ENCODE data around the gene TRPM5.

Gene TRPM5, protein sequence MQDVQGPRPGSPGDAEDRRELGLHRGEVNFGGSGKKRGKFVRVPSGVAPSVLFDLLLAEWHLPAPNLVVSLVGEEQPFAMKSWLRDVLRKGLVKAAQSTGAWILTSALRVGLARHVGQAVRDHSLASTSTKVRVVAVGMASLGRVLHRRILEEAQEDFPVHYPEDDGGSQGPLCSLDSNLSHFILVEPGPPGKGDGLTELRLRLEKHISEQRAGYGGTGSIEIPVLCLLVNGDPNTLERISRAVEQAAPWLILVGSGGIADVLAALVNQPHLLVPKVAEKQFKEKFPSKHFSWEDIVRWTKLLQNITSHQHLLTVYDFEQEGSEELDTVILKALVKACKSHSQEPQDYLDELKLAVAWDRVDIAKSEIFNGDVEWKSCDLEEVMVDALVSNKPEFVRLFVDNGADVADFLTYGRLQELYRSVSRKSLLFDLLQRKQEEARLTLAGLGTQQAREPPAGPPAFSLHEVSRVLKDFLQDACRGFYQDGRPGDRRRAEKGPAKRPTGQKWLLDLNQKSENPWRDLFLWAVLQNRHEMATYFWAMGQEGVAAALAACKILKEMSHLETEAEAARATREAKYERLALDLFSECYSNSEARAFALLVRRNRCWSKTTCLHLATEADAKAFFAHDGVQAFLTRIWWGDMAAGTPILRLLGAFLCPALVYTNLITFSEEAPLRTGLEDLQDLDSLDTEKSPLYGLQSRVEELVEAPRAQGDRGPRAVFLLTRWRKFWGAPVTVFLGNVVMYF (N-terminal part only)

DNA sequence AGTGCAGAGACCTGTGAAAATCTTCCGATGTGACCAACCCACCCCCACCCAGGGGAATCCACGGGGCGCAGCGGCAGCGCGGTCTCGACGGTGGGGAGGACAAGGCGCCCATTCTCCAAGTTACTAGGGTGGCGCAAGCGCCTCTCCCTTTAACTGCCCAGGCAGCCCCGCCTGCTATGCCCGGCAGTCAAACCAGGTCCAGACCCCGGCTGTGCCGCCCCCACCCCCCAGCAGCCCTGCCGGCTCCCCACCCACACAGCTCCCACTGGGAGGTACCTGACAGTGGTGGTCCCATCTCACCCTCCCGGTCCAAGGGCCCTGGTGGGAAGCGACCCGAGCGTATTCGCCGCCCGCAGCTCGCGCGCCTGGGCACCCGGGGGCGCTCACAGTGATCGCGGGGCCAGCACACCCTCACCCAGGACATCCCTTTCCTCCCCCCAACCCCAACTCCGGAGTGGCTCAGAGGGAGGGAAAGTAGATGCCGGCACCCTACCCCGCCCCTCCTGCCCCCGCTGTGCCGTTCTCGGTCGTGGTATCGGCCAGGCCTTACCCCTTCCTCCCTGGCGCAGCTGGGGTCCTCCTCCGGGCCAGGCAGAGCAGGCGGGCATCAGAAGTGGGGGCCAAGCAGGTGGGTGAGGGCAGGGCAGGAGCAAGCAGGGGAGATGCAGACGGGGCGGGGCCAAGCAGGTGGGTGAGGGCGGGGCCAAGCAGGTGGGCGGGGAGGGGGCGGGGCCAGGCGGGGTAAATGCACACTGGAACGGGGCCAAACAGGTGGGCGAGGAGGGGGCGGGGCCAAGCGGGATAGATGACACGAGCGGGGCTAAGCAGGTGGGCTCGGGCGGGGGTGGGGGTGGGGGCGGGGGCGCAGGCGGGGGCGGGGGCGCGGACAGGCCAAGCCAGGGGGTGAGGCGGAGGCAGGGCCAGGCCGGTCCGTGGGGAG is at the start of gene TRPM5:
TSS of gene TRPM5 (minus strand) at position 634 of the 940 bp plus-strand sequence. CDS start 21,478 bp downstream, outside the sequence.
- DNase-seq (ENCODE audit: insufficient read length, low spot score) (no peak), FAIRE-seq (no peak)
- TF ChIP-seq, protein P1, sequence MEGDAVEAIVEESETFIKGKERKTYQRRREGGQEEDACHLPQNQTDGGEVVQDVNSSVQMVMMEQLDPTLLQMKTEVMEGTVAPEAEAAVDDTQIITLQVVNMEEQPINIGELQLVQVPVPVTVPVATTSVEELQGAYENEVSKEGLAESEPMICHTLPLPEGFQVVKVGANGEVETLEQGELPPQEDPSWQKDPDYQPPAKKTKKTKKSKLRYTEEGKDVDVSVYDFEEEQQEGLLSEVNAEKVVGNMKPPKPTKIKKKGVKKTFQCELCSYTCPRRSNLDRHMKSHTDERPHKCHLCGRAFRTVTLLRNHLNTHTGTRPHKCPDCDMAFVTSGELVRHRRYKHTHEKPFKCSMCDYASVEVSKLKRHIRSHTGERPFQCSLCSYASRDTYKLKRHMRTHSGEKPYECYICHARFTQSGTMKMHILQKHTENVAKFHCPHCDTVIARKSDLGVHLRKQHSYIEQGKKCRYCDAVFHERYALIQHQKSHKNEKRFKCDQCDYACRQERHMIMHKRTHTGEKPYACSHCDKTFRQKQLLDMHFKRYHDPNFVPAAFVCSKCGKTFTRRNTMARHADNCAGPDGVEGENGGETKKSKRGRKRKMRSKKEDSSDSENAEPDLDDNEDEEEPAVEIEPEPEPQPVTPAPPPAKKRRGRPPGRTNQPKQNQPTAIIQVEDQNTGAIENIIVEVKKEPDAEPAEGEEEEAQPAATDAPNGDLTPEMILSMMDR (IDR thresholded peaks at IDR 0.05; ENCODE audit: insufficient read depth, missing control alignments), result no peak

GRCh38 chr11:2489083-2489482 is 44.8 kb upstream of the TRPM5 start:
- TF ChIP-seq, protein P1 (IDR thresholded peaks at IDR 0.05; ENCODE audit: insufficient read depth, missing control alignments), result no peak
- FAIRE-seq (no peak), DNase-seq (ENCODE audit: insufficient read length, low spot score) (no peak)

- no peak for FAIRE-seq
Observed at GRCh38 chr11:2488004-2488403, 43.7 kb upstream of the TRPM5 start.

GRCh38 chr11:2484576-2485125 is 40.3 kb upstream of the TRPM5 start:
- TF ChIP-seq, protein P1 (IDR thresholded peaks at IDR 0.05; ENCODE audit: insufficient read depth, missing control alignments), result no peak
- DNase-seq (ENCODE audit: insufficient read length, low spot score) (no peak), FAIRE-seq (no peak)

More at GRCh38 chr11:2488004-2488403, 43.7 kb upstream of the TRPM5 start:
- no peak for DNase-seq (ENCODE audit: insufficient read length, low spot score)
- TF ChIP-seq, protein P1 (IDR thresholded peaks at IDR 0.05; ENCODE audit: insufficient read depth, missing control alignments), result no peak

- DNase-seq (ENCODE audit: insufficient read length, low spot score) (no peak), FAIRE-seq (no peak)
- TF ChIP-seq, protein P1 (IDR thresholded peaks at IDR 0.05; ENCODE audit: insufficient read depth, missing control alignments), result no peak
Observed at GRCh38 chr11:2483426-2483825, 39.1 kb upstream of the TRPM5 start.

DNA sequence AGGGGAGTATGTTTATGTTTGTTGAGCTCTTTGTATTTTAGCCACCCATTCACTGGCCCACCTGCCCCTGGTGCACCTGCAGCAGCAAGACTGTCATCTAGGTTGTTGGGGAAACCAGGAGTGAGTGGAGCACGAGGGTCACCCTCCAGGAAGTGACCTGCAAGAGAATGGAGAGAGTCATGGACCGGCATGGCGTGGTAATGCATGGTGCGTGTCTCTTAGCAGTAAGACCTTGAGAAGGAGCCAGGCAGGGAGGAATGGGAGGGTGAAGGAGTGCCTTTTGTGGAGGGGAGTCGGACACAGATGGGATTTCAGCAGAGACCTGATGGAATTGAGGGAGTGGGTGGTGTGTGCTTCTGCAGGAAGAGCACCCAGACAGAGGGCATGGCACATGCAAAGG is 38.4 kb upstream of the TRPM5 start:
- TF ChIP-seq, protein P1 (IDR thresholded peaks at IDR 0.05; ENCODE audit: insufficient read depth, missing control alignments), result no peak
- FAIRE-seq (no peak), DNase-seq (ENCODE audit: insufficient read length, low spot score) (no peak)
